ENCODE data around the gene KIN.

GRCh38 chr10:7715515-7715914, 72.3 kb downstream of the KIN start:
- TF ChIP-seq CTCF (IDR thresholded peaks at IDR 0.05; ENCODE audit: low read depth, low read length, poor library complexity, severe bottlenecking): no peak
- no peak for TF ChIP-seq EZH2phosphoT487 (IDR thresholded peaks at IDR 0.05; ENCODE audit: borderline replicate concordance, low read length)

All from DOHH2 (cell line).